Panc1 (cell line): ENCODE results near the gene CES2. TPM values are rescaled to one million over a fixed set of nuclear protein-coding genes. Genes with fewer than 3 reads are reported as not detected.

Experiments
- ATAC-seq: fragments of 200-7000 bp; cut with Tn5 transposase; 2 replicates; pipeline ENCODE4 v1.9.1; 2020; ENCODE audit warnings: mild to moderate bottlenecking, moderate library complexity
- BruUV-seq: library from RNA; stranded (reverse); fragments of 400-500 nt; replicated peaks from 2 replicates; lab custom pipeline; 2021; lab: Mats Ljungman, UMichigan
- CTCF ChIA-PET: fragments of 300-600 bp; sonication (Branson Sonifier 250); formaldehyde crosslinking; loops from one replicate; lab custom pipeline; 2022; ENCODE audit warnings: antibody characterized with exemption; lab: Charles Lee
- POLR2A ChIA-PET: fragments of 300-600 bp; sonication (Branson Sonifier 250); formaldehyde crosslinking; loops from one replicate; lab custom pipeline; 2022; ENCODE audit warnings: antibody characterized with exemption; lab: Charles Lee
- DNase-seq: peaks from one replicate; pipeline ENCODE4 v3.0.0-alpha.2; 2010; ENCODE audit warnings: low read depth, low spot score
- H3K27ac ChIP-seq: 2 replicates; pipeline ENCODE4 v1.5.1; 2011; ENCODE audit warnings: mild to moderate bottlenecking, low read length, inconsistent platforms
- H3K27me3 ChIP-seq: fragments of 200-500 bp; sonication (Bioruptor generic); 2 replicates; pipeline ENCODE4 v1.6.0; 2014; ENCODE audit warnings: low read length, inconsistent platforms; ENCODE audit not compliant: control insufficient read depth, insufficient read depth
- H3K36me3 ChIP-seq: fragments of 200-500 bp; sonication (Bioruptor generic); 2 replicates; pipeline ENCODE4 v1.5.1; 2014; ENCODE audit warnings: inconsistent platforms, mild to moderate bottlenecking, low read length, moderate library complexity; ENCODE audit not compliant: control insufficient read depth, insufficient read depth
- H3K4me1 ChIP-seq: 2 replicates; pipeline ENCODE4 v1.5.1; 2011; ENCODE audit warnings: inconsistent platforms, mild to moderate bottlenecking, low read length, moderate library complexity; ENCODE audit not compliant: control insufficient read depth, insufficient read depth
- H3K4me3 ChIP-seq, 2 experiments: 2 replicates each; pipeline ENCODE4 v1.5.1; 2011 to 2012; ENCODE audit warnings: low read depth in 2 of 2, low read length in 2 of 2, mild to moderate bottlenecking in 2 of 2, inconsistent platforms in 1 of 2, moderate library complexity in 1 of 2
- H3K9me3 ChIP-seq: fragments of 200-500 bp; sonication (Bioruptor generic); 2 replicates; pipeline ENCODE4 v1.5.1; 2014; ENCODE audit warnings: low read depth, mild to moderate bottlenecking, inconsistent platforms, low read length, moderate library complexity; ENCODE audit not compliant: control insufficient read depth, insufficient read depth
- CTCF ChIP-seq: fragments of 450-650 bp; IDR thresholded peaks from 2 replicates; pipeline ENCODE4 v1.5.1; 2017; ENCODE audit warnings: mild to moderate bottlenecking
- POLR2AphosphoS5 ChIP-seq: IDR thresholded peaks from 2 replicates; pipeline ENCODE4 v1.6.1; 2012; ENCODE audit warnings: mild to moderate bottlenecking, low read depth, low read length, moderate library complexity
- REST ChIP-seq, 2 experiments: IDR thresholded peaks; 2 replicates each; pipeline ENCODE4 v1.6.1; 2011 to 2012; ENCODE audit warnings: low read depth in 2 of 2, control low read depth in 1 of 2, low read length in 1 of 2, mild to moderate bottlenecking in 1 of 2, moderate library complexity in 1 of 2; ENCODE audit not compliant: insufficient read depth in 1 of 2
- SIN3A ChIP-seq: IDR thresholded peaks from 2 replicates; pipeline ENCODE4 v1.6.1; 2012; ENCODE audit warnings: low read depth, mild to moderate bottlenecking, low read length, moderate library complexity, borderline replicate concordance; ENCODE audit not compliant: insufficient read depth
- TCF7L2 ChIP-seq: IDR thresholded peaks from 2 replicates; pipeline ENCODE4 v1.6.1; 2011; ENCODE audit warnings: mild to moderate bottlenecking, low read depth, low read length, inconsistent platforms
- in situ Hi-C: cut with HindIII; loops from 2 replicates; pipeline ENCODE4 v1.10.0; 2016; ENCODE audit warnings: low sequenced_read_pairs, low pct_unique_long_range_greater_than_20kb
- intact Hi-C: fragments of 100-400 bp; cut with micrococcal nuclease; formaldehyde crosslinking; loops from one replicate; pipeline ENCODE4 v1.10.0; 2022; ENCODE audit not compliant: unreplicated experiment
- total RNA-seq: library from RNA; stranded (reverse); gene quantifications from one replicate; pipeline ENCODE4 v1.2.1, GENCODE V29; 2021; ENCODE audit not compliant: unreplicated experiment

Gene CES2
- total RNA-seq, 1 experiment from 2014 or later: 26.3 TPM

GRCh38 chr16:66903544-66904427 is 31.5 kb upstream of the CES2 start:
- no peak overlapping the region for H3K27ac ChIP-seq
- in situ Hi-C loops (no loop called here), intact Hi-C loops (no loop called here)
- H3K9me3 ChIP-seq: no peaks in the 10 kb centered on the region
- ChIA-PET POLR2A (no interaction called here), CTCF (interaction anchor here (0.6 kb wide), 2 partner anchors 36 to 57 kb away, joined by 3 read pairs; partner anchors contain the start of gene CES3)
- ATAC-seq: no peak
- BruUV-seq: no TSS peak
- no peaks in the 10 kb centered on the region for H3K36me3 ChIP-seq
- TF ChIP-seq SIN3A (no peak), CTCF (no peak), TCF7L2 (no peak), REST (IDR thresholded peaks at IDR 0.05; ENCODE audit: insufficient read depth in 1 of 2, low read depth in 2 of 2, low read length in 1 of 2) (no peak), POLR2AphosphoS5 (no peak)
- no peak for DNase-seq
- no peak overlapping the region for H3K4me3 ChIP-seq
- no peaks in the 10 kb centered on the region for H3K27me3 ChIP-seq
- H3K4me1 ChIP-seq: peaks cover 9% of the 10 kb centered on the region

DNA sequence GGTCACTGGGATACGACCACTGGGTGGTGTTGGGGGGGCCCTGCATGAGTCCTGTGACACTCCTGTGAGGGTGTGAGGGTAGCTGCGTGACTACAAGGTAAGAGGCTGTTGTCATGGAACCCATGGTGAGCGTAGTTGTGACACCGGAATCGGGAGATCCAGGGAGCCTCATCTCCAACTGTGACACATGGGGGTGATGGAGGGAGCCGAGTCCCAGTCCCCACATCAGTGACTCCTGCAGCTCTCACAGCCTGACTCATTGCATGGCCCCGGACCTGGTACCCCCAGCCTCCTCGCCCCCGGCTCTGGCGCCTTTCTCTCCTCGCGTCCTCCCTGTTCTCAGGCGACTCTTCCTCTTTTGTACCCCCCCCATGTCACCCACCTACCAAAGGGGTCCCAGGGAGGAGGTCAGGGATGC is 30.9 kb upstream of the CES2 start:
- CTCF ChIA-PET: interaction anchor here (0.6 to 0.7 kb wide), 2 partner anchors 22 to 36 kb away, joined by 3 to 4 read pairs; no protein-coding TSS in a partner anchor
- H3K27ac ChIP-seq: no peak overlapping the region
- DNase-seq: no peak
- no peak for ATAC-seq
- POLR2A ChIA-PET: no interaction called here
- BruUV-seq: no TSS peak
- no peaks in the 10 kb centered on the region for H3K27me3 ChIP-seq
- intact Hi-C loops: no loop called here
- peaks cover 8% of the 10 kb centered on the region for H3K4me1 ChIP-seq
- TF ChIP-seq POLR2AphosphoS5 (no peak), REST (IDR thresholded peaks at IDR 0.05; ENCODE audit: insufficient read depth in 1 of 2, low read depth in 2 of 2, low read length in 1 of 2) (no peak), CTCF (no peak), TCF7L2 (no peak), SIN3A (no peak)
- no peak overlapping the region for H3K4me3 ChIP-seq
- H3K36me3 ChIP-seq: no peaks in the 10 kb centered on the region
- in situ Hi-C loops: no loop called here
- no peaks in the 10 kb centered on the region for H3K9me3 ChIP-seq
